Stimulated activated CD4-positive, alpha-beta T cell treated with anti-CD3 and anti-CD28 coated beads, Interleukin-1b, Interleukin-23, amount 100 ng/mL, for 4 hours (primary cell): ENCODE measurements around the gene ADK.
"Not testable (repeated sequence)": the region's sequence is repeated elsewhere in the genome, so short reads cannot be mapped to it uniquely, and the experiment has no call there.

Experiments used
- DNase-seq, 2 donors: peaks; one replicate each; pipeline ENCODE4 v3.0.0-alpha.2; 2020; ENCODE audit warnings: low read depth in 2 of 2

The ADK gene

DNA sequence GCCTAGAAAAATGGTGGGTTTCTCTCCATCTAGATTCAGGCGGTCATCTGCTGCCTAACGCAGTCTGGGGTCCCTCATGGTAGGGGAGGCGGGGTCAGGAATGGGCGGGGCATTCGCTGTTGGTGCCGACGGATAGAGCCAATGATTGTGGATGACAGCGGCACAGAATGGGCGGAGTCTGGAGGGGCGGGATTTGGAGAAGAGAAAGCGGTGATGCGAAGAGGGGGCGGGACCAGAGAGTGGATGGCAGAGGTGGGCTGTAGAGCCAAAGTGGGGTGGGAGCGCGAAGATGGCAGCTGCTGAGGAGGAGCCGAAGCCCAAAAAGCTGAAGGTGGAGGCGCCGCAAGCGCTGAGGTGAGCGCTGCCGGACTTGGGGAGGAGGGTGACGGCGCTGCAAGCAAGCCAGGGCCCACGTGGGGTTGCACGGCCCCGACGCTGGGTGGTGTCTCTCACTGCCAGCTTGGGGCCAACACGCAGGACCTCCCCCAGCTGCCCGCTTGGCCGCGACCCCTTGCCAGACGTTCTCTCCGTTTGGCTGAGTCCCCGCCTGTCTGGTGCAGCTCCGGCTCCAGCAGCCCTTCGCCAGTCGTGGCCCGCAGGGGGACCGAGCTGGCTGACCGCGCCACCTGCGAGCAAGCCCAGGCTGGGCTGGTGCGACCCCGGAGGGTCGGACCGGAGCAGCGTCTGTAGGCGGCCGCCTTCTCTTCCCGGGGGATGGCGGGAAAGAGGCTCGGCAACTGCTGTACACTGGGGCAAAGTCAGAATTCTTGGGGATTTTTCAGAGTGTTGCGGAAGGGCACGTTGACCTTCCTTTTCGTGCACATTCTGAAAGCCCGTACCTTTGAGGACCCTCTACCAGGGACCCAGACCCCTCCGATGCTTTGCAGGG is at the start of gene ADK:
TSS of gene ADK (plus strand) at position 232 of the 889 bp plus-strand sequence. CDS start at position 290, 58 bp downstream.
- DNase-seq, result peak; percentile 100

DNA sequence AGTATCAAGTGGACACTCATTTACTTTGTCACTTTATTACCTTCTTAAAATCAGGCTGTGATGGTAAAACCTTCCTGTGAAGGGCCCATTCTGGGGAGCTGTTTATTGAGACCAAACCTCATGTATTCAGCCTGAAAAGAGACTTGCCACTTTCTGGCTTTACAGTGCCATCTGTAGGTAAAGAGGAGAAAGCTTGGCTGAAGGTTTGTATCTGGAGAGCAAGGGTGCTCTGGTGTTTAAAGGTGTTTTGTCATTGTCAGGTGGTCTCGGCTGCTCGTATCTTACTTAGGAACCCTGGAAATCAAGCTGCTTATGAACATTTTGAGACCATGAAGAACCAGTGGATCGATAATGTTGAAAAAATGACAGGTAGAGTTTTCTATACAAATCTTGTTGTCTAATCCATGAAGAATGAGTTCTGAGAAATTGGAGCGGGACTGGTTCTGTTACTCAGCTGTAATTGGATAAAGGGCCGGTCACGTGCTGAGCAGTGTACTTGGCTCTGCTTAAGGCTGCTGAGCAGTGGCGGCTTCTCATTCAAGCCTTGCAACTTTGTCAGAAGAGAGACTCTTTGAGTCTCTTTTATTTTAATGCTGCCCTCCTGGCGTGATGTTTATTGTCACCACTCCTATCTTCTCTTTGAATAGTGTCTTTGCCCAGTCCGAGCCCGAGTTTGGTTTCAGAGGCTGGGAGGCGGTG is 47.3 kb upstream of the ADK start:
- DNase-seq, result no peak

DNA sequence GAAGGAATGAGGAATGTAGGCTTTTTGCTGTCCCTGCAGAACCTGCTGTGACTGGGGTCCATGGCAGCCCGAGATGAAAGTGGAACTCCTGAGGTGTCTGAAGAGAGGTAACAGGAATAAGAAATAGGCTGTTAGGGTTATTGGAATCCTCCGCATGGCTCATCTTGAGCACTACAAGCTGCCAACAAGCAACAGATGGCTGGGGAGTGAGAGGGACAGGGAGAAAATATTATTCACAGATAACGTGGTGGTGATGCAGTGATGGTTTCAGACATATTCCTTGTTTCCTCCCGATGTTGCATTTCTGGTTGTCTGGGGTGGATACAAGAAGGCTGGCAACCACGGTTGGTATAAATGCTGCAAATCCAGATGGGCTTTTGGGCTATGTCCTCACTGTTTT is 46.5 kb upstream of the ADK start:
- no peak for DNase-seq

DNA sequence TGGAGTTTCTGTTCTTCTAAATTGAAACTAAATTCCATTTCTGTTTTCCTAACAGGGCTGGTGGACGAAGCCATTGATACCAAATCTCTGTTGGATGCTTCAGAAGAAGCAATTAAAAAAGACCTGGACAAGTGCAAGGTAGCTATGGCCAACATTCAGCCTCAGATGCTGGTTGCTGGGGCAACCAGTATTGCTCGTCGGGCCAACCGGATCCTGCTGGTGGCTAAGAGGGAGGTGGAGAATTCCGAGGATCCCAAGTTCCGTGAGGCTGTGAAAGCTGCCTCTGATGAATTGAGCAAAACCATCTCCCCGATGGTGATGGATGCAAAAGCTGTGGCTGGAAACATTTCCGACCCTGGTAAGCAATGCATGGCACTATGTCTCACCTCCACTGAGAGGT is 46.0 kb upstream of the ADK start:
- no peak for DNase-seq

DNA sequence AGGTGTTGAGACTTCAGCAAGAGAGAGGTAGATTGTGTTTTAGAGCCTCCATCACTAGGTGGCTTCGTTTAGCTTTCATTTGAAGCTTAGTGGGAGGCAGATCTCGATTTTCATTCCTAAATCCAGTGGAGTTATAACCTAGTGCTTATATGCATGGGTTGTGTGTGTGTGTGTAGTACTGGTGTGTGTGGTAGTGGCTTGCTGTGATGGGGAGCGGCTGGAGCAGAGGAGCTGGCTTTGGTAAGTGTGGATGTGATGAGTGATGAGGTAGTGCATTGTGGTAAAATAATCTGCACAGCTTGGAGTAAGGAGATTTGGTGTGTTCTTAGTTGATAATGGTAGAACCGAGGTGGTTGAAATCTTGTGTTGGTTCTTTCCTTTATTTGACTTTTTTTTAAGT is 43.6 kb upstream of the ADK start:
- no peak for DNase-seq

DNA sequence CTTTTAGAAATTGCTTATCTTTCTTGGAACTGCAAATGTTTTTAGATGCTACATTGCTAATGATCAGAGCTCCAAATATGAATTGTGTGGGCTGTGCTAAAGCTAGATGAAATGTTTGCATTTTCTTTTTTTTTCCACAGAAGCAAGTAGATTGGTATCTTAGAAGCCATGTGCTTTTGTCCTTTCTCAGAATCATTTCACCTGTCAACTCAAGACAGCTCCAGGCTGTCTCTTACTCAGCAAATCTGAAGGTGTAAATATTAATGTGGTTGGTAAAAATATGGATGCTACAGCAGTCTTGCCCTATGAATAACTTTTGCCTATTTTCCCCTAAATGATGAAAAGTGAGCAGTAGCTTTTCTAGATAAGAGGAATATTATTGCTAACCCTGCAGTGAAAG is 41.6 kb upstream of the ADK start:
- DNase-seq, result no peak

DNA sequence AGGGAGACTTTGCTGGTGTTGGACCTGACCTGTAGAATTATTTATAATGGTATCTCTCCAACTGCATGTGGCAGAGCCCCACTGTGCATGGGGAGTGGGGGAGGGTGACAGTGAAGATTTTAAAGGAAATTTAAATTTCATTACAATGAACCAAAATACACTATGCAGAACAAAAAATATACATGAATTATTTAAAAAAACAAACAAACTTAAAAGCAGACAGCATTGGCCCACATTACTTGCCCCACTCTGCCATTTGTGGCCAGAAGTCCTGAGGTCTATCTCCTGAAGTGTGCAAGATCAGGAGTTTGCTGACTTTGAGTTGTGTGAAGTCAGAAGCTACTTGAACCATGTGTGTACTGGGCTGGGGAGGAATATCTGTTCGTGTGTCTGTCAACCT is 40.9 kb upstream of the ADK start:
- no peak for DNase-seq

DNA sequence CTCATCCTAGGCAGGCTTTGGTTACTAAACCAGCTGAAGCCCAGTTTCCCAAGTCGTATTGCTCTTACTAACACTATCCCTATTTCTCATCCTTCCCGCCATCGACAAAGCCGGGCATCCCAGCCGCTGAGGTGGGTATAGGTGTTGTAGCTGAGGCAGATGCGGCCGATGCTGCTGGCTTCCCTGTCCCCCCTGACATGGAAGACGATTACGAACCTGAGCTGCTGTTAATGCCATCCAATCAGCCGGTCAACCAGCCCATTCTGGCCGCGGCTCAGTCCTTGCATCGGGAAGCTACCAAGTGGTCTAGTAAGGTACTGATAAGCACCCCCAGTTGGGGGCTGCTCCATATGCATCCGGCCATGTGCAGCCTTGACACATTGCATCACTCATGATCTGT is 39.2 kb upstream of the ADK start:
- DNase-seq, result no peak

DNA sequence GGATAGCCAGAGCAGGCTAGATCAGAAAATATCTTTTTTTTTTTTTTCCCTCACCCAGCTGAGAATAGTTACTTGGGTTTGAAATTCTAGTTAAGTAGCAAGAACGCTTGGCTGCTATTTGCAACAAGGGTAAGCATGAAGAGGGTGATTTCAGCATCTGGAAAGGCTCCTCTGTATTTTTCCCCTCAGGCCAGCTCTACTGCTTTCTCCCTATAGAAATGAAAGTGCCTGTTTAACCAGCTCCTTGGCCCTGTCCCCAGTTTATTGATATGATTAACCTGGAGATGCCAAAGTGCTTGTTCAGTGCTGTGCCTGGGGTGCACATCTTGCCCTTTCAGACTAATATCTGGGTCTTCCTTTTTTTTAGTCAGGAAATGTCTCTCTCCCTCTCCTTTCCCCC is 37.5 kb upstream of the ADK start:
- DNase-seq, result no peak

DNA sequence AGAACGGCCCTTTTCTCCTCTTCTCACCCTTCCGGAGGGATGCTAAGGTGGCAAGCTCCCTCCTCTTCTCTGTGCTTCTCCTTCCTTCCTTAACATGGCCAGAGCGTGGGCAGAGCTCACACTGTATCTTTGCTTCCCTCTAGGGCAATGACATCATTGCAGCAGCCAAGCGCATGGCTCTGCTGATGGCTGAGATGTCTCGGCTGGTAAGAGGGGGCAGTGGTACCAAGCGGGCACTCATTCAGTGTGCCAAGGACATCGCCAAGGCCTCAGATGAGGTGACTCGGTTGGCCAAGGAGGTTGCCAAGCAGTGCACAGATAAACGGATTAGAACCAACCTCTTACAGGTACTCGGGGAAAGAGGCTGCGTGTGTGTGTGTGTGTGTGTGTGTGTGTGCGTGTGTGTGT is 37.0 kb upstream of the ADK start:
- DNase-seq, result no peak

DNA sequence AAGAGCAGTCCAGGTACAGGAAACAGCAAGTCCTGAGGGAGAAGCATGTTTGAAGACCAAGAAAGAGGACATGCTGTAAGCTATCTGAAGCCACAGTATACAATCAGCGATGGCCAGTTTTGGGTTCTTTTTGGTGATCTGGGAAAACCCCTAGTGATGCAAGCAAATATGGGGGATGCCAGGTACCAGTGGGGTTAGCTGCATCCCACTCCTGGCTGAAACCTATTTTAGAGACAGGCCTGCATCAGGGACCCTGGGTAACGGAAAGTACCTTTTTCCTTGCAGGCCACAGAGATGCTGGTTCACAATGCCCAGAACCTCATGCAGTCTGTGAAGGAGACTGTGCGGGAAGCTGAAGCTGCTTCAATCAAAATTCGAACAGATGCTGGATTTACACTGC is 33.3 kb upstream of the ADK start:
- no peak for DNase-seq

DNA sequence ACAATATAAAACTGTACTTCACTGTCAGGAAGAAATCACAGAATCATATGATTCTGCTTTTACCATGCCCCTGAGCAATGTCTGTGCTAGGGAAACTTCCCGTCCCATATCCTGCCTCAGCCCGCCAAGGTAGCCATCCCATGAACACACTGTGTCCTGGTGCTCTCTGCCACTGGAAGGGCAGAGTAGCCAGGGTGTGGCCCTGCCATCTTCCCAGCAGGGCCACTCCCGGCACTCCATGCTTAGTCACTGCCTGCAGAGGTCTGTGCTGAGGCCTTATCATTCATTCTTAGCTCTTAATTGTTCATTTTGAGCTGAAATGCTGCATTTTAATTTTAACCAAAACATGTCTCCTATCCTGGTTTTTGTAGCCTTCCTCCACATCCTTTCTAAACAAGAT is 32.2 kb upstream of the ADK start:
- DNase-seq, result no peak

DNA sequence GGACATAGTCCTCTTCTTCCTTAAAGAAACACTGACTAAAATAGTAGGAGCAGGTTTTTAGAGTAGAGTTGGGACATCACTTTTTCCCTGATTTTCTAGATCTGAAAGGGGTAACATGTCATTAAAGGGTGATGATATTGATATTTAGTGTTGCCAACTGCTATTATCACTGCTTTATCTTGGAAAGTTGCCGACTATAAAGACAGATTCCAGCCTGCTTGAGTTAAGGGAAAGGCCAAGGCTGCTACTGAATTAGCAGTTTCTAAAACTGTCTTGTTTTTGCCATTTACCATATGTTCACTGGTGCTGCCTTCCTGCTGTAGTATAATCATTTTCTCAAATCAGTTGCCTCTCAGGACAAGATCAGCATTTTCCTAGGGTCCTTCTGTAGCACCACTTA is 30.1 kb upstream of the ADK start:
- DNase-seq, result no peak

DNA sequence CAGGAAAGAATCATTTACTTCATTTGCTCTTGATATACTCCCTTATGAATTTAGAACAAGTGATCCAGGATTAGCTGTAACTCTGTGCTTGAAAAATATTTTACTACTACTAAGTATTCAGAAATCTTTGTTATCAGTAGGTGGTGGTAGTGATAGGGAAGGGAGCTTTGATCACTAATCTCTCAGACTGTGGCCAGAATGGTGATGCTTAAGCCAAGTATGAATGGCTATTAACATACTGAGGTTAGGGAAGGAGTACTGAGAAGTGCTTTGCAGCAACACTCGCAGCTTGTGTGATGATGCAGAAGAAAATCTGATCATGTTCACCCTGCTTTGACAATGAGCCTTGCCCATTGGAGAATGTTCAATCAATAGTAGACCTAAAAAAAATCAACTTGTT is 29.7 kb upstream of the ADK start:
- DNase-seq, result no peak

DNA sequence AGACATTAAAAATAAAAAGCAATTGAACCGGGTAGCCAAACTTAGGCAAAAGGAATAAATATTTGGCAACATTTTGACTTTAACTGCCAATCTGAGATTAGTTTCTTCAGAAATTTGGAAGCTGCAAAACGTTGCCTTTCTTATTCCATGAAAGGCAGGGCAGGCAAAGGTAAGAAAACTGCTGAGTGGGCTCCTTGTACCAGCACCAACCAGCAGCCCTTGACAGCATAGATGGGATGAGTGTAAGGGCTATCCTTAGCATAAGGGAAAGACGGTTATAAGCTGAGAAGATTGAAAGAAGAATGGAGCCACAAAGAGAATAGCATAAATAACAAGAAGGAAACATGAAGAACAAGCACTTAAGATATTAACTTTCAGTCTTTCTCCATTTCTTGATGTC is 29.0 kb upstream of the ADK start:
- no peak for DNase-seq

DNA sequence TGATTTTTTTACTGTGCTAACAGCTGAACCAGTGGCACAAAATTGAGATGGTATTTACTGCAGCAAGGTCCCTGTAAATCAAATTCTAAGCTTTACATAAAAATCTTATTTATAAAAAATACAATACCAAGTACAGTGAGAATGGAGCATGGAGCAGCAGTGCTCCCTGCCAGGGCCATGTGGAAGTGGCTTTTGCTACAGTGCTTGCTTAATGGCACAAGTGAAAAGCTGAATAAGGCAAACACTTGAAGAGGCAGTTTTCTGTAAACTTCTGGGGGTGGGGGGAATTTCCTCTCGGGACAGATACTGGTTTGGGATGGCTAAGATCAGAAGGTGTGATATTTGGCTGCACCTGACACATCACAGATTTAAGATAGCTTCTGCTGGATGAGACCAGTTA is 27.9 kb upstream of the ADK start:
- no peak for DNase-seq

DNA sequence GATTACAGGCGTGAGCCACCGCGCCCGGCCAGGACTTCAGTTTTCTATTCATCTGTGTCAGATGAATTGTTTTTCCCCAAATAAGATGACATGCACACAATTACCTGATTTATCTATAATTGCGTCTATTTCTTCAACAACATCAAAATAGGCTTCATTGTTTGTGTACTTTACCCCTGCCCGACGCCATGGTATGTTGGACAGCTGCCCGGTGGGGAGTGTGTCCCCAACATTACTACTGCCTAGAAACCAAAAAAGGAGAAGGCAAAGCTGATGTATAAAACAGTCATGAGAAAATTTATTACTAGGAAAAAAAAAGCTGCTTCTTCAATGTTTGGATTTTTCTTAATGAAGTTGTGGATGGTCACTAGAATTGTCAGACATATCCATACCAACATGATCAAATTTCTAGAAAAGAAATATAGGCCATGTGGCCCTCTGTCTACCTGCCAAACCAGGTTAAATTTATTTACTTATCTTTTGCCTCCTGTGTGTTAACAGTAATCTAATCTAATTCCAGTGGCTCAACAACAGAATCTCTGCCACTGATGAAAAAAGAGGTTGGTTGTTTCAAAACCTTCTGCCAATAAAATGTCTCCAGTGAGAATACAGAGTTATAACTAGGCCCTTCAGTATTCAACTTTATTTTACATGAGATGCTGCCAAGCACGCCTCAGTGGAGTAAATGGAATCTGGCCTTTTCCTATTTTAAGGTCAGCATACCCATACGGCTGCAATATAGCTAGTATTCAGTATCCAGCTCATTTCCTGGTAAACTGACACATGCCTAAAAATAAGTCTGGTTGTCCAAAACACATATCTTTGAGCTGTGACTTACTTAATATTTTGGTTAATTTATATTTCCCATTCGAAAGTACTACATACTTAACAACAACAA is 16.8 kb upstream of the ADK start:
- DNase-seq, result no peak

DNA sequence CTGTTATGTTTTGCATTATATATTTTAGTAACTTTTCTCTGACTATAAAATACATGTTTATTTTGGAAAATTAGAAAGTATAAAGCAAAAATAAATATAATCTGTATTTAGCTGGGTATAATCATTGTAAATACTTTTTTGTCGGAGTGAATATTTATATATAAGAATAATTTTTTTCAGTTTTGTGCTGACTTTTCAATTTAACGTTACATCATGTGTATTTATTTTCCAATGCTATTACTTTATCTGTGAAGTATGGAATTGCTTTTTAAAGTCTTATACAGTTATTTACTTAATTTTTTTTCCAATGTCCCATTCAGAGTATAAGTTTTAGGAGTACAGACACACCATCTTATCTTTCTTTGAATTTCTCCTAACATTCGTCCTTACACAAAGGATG is 15.6 kb upstream of the ADK start:
- no peak for DNase-seq

DNA sequence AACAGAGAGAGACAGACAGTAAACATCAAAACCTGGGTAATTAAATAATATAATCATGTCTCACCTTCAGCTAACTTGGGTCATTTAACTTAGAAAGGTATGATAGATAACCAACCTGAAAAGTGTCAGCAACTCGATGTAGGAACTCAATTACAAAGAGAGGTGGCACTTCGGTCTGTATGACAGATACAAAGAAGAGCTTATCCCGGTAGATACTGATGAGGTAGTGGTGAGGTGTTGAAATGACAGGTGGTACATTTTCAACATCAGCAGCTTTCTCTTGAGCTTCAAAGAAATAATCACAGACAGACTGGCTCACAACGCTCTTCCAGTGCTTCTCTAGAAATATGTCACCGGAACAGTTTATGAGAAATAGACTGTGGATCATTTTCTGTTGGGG is 13.0 kb upstream of the ADK start:
- DNase-seq, result no peak

DNA sequence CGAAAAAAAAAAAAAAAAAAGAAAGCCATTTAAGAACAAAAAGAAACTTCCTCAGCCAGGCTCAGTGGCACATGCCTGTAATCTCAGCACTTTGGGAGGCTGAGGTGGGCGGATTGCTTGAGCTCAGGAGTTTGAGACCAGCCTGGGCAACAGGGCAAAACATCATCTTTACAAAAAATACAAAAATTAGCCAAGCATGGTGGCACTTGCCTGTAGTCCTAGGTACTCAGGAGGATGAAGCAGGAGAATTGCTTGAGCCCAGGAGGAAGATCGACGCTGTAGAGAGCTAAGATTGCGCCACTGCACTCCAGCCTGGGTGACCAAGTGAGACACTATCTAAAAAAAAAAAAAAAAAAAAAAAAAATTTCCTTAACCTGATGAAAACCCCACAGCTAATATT is 12.4 kb upstream of the ADK start:
- DNase-seq, result not testable (repeated sequence)

DNA sequence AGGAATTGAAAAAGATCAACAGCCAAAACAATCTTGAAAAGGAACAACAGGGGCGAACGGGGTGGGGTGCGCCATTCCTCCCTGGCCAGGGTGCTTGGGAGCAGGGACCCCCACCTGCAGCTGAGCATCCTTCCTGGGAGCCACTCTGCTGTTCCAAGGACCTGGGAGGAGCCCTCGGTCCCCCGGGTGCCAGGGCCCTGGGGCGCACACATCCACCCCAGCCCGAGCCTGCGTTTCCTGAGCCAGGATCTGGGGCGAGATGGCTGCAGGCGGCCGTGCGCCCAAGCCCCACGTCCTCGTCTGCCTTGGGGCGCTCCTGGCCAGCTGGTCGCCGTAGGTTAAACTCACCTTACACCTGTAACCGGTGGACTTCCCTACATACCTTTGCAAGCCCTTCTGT is 11.0 kb upstream of the ADK start:
- DNase-seq, result no peak

DNA sequence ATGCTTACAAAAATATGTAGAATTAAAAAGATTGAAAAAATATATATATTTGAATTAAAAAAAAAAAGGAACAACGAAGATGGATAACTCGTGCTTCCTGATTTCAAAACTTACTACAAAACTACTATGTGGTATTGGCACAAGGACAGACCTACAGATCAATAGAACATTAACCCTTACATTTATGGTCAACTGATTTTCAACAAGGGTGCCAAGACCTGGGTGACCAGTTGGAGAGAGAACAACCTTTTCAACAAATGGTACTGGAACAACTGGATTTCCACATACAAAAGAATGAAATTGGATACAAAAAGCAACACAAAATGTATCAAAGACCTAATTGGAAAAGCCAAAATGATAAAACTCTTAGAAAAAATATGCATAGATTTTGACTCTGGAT is 10.5 kb upstream of the ADK start:
- no peak for DNase-seq
